H1 (cell line): ENCODE results near the gene JMJD1C. TPM values are rescaled to one million over a fixed set of nuclear protein-coding genes. Genes with fewer than 3 reads are reported as not detected.

Source experiments
- ASH2L ChIP-seq: fragments of 200-600, 300-600 bp; sonication (generic); IDR thresholded peaks from one replicate; pipeline ENCODE4 v1.7.1; 2017; ENCODE audit warnings: low read length
- BACH1 ChIP-seq: IDR thresholded peaks from 2 replicates; pipeline ENCODE4 v1.6.1; 2012; ENCODE audit warnings: low read length, improper control_type of control experiment
- POU5F1 ChIP-seq: IDR thresholded peaks from 2 replicates; pipeline ENCODE4 v1.6.1; 2011; ENCODE audit warnings: low read depth, mild to moderate bottlenecking, low read length, moderate library complexity
- RBBP5 ChIP-seq: IDR thresholded peaks from 2 replicates; pipeline ENCODE4 v1.7.1; 2012; ENCODE audit warnings: low read depth, mild to moderate bottlenecking, inconsistent platforms, low read length, moderate library complexity, borderline replicate concordance
- RXRA ChIP-seq: IDR thresholded peaks from 2 replicates; pipeline ENCODE4 v1.6.1; 2011; ENCODE audit warnings: low read depth, mild to moderate bottlenecking, low read length, moderate library complexity; ENCODE audit not compliant: insufficient read depth
- SIRT6 ChIP-seq: IDR thresholded peaks from one replicate; pipeline ENCODE4 v1.7.1; 2012; ENCODE audit warnings: low read length, inconsistent platforms
- TCF12 ChIP-seq: IDR thresholded peaks from 2 replicates; pipeline ENCODE4 v1.6.1; 2011; ENCODE audit warnings: low read depth, mild to moderate bottlenecking, low read length
- USF2 ChIP-seq: IDR thresholded peaks from 2 replicates; pipeline ENCODE4 v1.6.1; 2011; ENCODE audit warnings: low read length, improper control_type of control experiment
- polyA plus RNA-seq, 7 experiments: library from polyadenylated mRNA; depleted of rRNA in 3 of 7; stranded (reverse) in 5 of 7; unstranded in 2 of 7; fragments of >200 nt in 5 of 7; fragments of 200-250 nt in 2 of 7; gene quantifications; 1 replicate in 5 of 7; 2 replicates in 1 of 7; 4 replicates in 1 of 7; pipeline versions ENCODE4 v1.2.1 to v1.2.3, GENCODE V29; 2011 to 2013; ENCODE audit warnings: missing spikeins in 2 of 7, mixed read lengths in 2 of 7
- total RNA-seq: library from RNA; stranded (reverse); fragmentation: NEBNext Ultra II Directional; extraction: Animal tissue kit (Norgen Biotek cat#: 25700); gene quantifications from 2 replicates; pipeline ENCODE4 v1.2.1, GENCODE V29; 2021
- TF ChIP-seq, protein P1 (sequence below): fragments of 300-600 bp; sonication (generic); IDR thresholded peaks from 2 replicates; pipeline ENCODE4 v1.7.1; 2012; ENCODE audit warnings: low read length, moderate library complexity, mild to moderate bottlenecking, inconsistent platforms; ENCODE audit not compliant: insufficient replicate concordance
- TF ChIP-seq, protein P2 (sequence below): IDR thresholded peaks from 2 replicates; pipeline ENCODE4 v1.6.1; 2011; ENCODE audit warnings: low read depth, mild to moderate bottlenecking, low read length; ENCODE audit not compliant: insufficient read depth

The JMJD1C gene
- total and polyA plus RNA-seq, 2 of the 8 experiments (the other 6 are each of a cell fraction or from before 2014, with no cell fraction given) = 54.5 to 210 TPM

DNA sequence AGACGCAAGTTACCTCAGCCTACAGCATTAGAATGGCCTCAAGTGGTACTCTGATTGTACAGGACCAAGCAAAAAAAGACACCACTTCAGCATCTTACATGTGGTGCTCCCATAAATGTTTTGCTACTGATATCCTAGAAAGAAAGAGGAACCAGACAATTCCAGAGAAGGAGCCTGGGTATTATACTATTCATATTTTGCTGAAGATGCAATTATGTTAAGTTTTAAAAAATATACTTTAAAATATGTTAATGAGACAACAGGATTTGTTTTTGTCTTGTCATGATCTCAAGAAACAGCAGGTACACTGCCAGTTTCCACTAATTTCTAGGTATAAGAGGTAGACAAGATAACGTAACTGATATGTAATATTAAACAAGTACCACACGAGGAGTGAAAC lies 92.6 kb downstream of the JMJD1C start (continued):
- TF ChIP-seq, protein P1, sequence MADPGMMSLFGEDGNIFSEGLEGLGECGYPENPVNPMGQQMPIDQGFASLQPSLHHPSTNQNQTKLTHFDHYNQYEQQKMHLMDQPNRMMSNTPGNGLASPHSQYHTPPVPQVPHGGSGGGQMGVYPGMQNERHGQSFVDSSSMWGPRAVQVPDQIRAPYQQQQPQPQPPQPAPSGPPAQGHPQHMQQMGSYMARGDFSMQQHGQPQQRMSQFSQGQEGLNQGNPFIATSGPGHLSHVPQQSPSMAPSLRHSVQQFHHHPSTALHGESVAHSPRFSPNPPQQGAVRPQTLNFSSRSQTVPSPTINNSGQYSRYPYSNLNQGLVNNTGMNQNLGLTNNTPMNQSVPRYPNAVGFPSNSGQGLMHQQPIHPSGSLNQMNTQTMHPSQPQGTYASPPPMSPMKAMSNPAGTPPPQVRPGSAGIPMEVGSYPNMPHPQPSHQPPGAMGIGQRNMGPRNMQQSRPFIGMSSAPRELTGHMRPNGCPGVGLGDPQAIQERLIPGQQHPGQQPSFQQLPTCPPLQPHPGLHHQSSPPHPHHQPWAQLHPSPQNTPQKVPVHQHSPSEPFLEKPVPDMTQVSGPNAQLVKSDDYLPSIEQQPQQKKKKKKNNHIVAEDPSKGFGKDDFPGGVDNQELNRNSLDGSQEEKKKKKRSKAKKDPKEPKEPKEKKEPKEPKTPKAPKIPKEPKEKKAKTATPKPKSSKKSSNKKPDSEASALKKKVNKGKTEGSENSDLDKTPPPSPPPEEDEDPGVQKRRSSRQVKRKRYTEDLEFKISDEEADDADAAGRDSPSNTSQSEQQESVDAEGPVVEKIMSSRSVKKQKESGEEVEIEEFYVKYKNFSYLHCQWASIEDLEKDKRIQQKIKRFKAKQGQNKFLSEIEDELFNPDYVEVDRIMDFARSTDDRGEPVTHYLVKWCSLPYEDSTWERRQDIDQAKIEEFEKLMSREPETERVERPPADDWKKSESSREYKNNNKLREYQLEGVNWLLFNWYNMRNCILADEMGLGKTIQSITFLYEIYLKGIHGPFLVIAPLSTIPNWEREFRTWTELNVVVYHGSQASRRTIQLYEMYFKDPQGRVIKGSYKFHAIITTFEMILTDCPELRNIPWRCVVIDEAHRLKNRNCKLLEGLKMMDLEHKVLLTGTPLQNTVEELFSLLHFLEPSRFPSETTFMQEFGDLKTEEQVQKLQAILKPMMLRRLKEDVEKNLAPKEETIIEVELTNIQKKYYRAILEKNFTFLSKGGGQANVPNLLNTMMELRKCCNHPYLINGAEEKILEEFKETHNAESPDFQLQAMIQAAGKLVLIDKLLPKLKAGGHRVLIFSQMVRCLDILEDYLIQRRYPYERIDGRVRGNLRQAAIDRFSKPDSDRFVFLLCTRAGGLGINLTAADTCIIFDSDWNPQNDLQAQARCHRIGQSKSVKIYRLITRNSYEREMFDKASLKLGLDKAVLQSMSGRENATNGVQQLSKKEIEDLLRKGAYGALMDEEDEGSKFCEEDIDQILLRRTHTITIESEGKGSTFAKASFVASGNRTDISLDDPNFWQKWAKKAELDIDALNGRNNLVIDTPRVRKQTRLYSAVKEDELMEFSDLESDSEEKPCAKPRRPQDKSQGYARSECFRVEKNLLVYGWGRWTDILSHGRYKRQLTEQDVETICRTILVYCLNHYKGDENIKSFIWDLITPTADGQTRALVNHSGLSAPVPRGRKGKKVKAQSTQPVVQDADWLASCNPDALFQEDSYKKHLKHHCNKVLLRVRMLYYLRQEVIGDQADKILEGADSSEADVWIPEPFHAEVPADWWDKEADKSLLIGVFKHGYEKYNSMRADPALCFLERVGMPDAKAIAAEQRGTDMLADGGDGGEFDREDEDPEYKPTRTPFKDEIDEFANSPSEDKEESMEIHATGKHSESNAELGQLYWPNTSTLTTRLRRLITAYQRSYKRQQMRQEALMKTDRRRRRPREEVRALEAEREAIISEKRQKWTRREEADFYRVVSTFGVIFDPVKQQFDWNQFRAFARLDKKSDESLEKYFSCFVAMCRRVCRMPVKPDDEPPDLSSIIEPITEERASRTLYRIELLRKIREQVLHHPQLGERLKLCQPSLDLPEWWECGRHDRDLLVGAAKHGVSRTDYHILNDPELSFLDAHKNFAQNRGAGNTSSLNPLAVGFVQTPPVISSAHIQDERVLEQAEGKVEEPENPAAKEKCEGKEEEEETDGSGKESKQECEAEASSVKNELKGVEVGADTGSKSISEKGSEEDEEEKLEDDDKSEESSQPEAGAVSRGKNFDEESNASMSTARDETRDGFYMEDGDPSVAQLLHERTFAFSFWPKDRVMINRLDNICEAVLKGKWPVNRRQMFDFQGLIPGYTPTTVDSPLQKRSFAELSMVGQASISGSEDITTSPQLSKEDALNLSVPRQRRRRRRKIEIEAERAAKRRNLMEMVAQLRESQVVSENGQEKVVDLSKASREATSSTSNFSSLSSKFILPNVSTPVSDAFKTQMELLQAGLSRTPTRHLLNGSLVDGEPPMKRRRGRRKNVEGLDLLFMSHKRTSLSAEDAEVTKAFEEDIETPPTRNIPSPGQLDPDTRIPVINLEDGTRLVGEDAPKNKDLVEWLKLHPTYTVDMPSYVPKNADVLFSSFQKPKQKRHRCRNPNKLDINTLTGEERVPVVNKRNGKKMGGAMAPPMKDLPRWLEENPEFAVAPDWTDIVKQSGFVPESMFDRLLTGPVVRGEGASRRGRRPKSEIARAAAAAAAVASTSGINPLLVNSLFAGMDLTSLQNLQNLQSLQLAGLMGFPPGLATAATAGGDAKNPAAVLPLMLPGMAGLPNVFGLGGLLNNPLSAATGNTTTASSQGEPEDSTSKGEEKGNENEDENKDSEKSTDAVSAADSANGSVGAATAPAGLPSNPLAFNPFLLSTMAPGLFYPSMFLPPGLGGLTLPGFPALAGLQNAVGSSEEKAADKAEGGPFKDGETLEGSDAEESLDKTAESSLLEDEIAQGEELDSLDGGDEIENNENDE = no peak
- TF ChIP-seq RBBP5 = no peak
- no peak for TF ChIP-seq ASH2L
- no peak for TF ChIP-seq POU5F1
- no peak for TF ChIP-seq TCF12
- TF ChIP-seq, protein P2, sequence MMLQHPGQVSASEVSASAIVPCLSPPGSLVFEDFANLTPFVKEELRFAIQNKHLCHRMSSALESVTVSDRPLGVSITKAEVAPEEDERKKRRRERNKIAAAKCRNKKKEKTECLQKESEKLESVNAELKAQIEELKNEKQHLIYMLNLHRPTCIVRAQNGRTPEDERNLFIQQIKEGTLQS = no peak
- TF ChIP-seq USF2 = no peak
- TF ChIP-seq BACH1 = no peak
- no peak for TF ChIP-seq RXRA
- no peak for TF ChIP-seq SIRT6
